Parathyroid adenoma (tissue), 2 donors: Measurements from ENCODE around the gene AACS.
"Not testable (repeated sequence)": the region's sequence is repeated elsewhere in the genome, so short reads cannot be mapped to it uniquely, and the experiment has no call there.

Source experiments
- H2AFZ ChIP-seq: fragments of 300-600 bp; sonication (generic); one replicate; pipeline ENCODE4 v1.7.0; 2017; ENCODE audit warnings: antibody characterized with exemption, mild to moderate bottlenecking
- H3K27ac ChIP-seq: fragments of 300-600 bp; sonication (generic); one replicate; pipeline ENCODE4 v1.7.0; 2017
- H3K27me3 ChIP-seq: fragments of 300-600 bp; sonication (generic); one replicate; pipeline ENCODE4 v1.7.0; 2017; ENCODE audit warnings: low read length; ENCODE audit not compliant: control insufficient read depth, insufficient read depth
- H3K36me3 ChIP-seq: fragments of 300-600 bp; sonication (generic); one replicate; pipeline ENCODE4 v1.7.0; 2017; ENCODE audit warnings: low read length; ENCODE audit not compliant: control insufficient read depth, insufficient read depth
- H3K4me1 ChIP-seq: fragments of 300-600 bp; sonication (generic); one replicate; pipeline ENCODE4 v1.7.0; 2017; ENCODE audit warnings: control low read depth
- H3K4me2 ChIP-seq: fragments of 300-600 bp; sonication (generic); one replicate; pipeline ENCODE4 v1.7.0; 2017; ENCODE audit warnings: low read length
- H3K4me3 ChIP-seq: fragments of 300-600 bp; sonication (generic); one replicate; pipeline ENCODE4 v1.7.0; 2017; ENCODE audit warnings: low read depth, low read length
- H3K79me2 ChIP-seq: fragments of 300-600 bp; sonication (generic); one replicate; pipeline ENCODE4 v1.7.0; 2017; ENCODE audit warnings: control low read depth
- H3K9ac ChIP-seq: fragments of 300-600 bp; sonication (generic); one replicate; pipeline ENCODE4 v1.7.0; 2017; ENCODE audit warnings: mild to moderate bottlenecking
- H3K9me3 ChIP-seq: fragments of 300-600 bp; sonication (generic); one replicate; pipeline ENCODE4 v1.7.0; 2017; ENCODE audit warnings: low read length; ENCODE audit not compliant: control insufficient read depth
- TF ChIP-seq, protein P1 (sequence below): fragments of 300-600 bp; sonication (generic); IDR thresholded peaks from one replicate; pipeline ENCODE4 v1.7.0; 2017; ENCODE audit warnings: antibody characterized with exemption, mild to moderate bottlenecking
- donor health status: primary hyperparathyroidism.

AACS gene

DNA sequence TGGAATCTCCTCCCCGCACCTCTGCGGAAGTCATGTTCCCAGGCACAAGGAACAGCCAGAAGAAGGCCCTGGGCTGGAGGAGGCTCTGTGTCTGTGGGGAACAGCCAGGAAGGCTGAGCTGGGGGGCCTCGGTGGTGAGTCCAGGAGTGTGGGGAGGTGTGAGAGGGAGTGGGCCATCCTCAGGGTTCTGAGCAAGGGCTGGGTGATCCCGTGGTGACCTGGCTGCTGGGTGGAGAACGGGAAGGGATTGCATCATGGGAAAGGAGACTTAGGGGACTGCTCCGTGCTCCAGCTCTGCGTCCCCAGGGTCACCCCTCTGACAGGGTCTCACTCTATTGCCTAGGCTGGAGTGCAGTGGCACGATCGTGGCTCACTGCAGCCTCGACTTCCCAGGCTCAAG is 13.8 kb downstream of the AACS start:
- no peak overlapping the region for H3K27ac ChIP-seq
- H3K4me1 ChIP-seq = peaks cover 2% of the 10 kb centered on the region
- H3K36me3 ChIP-seq = no peaks in the 10 kb centered on the region
- H3K4me2 ChIP-seq = no peak overlapping the region
- no peaks in the 10 kb centered on the region for H3K79me2 ChIP-seq
- H2AFZ ChIP-seq = no peak overlapping the region
- no peaks in the 10 kb centered on the region for H3K27me3 ChIP-seq
- no peak overlapping the region for H3K9ac ChIP-seq
- TF ChIP-seq, protein P1, sequence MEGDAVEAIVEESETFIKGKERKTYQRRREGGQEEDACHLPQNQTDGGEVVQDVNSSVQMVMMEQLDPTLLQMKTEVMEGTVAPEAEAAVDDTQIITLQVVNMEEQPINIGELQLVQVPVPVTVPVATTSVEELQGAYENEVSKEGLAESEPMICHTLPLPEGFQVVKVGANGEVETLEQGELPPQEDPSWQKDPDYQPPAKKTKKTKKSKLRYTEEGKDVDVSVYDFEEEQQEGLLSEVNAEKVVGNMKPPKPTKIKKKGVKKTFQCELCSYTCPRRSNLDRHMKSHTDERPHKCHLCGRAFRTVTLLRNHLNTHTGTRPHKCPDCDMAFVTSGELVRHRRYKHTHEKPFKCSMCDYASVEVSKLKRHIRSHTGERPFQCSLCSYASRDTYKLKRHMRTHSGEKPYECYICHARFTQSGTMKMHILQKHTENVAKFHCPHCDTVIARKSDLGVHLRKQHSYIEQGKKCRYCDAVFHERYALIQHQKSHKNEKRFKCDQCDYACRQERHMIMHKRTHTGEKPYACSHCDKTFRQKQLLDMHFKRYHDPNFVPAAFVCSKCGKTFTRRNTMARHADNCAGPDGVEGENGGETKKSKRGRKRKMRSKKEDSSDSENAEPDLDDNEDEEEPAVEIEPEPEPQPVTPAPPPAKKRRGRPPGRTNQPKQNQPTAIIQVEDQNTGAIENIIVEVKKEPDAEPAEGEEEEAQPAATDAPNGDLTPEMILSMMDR = no peak
- H3K4me3 ChIP-seq = no peak overlapping the region
- no peaks in the 10 kb centered on the region for H3K9me3 ChIP-seq

GRCh38 chr12:125079648-125080645 is 14.7 kb downstream of the AACS start:
- TF ChIP-seq, protein P1 = no peak
- H3K27ac ChIP-seq = no peak overlapping the region
- H3K4me1 ChIP-seq = peaks cover 2% of the 10 kb centered on the region
- H3K9me3 ChIP-seq = no peaks in the 10 kb centered on the region
- no peak overlapping the region for H2AFZ ChIP-seq
- no peaks in the 10 kb centered on the region for H3K79me2 ChIP-seq
- no peak overlapping the region for H3K9ac ChIP-seq
- no peak overlapping the region for H3K4me2 ChIP-seq
- no peaks in the 10 kb centered on the region for H3K36me3 ChIP-seq
- H3K27me3 ChIP-seq = no peaks in the 10 kb centered on the region
- H3K4me3 ChIP-seq = no peak overlapping the region

DNA sequence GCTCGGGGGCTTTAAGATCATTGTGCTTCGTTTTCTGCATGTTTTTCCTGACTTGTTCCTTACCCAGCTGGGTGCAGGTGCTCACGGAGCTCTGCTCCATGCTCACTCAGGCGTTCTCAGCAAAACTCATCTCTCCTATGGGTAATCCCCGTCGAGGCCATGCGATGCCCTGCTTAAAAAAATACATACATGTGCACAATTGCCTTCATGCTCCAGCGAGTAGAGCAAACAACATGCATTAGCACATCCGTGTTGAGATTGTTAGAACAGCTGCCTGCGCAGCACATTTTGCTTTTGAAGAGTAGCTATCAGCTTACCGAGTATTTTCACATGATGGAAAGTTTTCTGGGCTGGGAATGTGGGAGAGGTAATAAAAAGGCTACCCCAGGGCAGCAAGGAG is 16.2 kb downstream of the AACS start:
- Histone ChIP-seq H3K27ac (no peak overlapping the region), H3K9ac (no peak overlapping the region), H2AFZ (no peak overlapping the region), H3K36me3 (no peaks in the 10 kb centered on the region), H3K79me2 (no peaks in the 10 kb centered on the region), H3K9me3 (no peaks in the 10 kb centered on the region), H3K4me1 (peaks cover 2% of the 10 kb centered on the region), H3K27me3 (no peaks in the 10 kb centered on the region), H3K4me3 (no peak overlapping the region), H3K4me2 (no peak overlapping the region)
- TF ChIP-seq, protein P1 = no peak

GRCh38 chr12:125083072-125083471 is 17.8 kb downstream of the AACS start:
- Histone ChIP-seq H3K4me2 (no peak overlapping the region), H3K79me2 (no peaks in the 10 kb centered on the region), H3K9ac (no peak overlapping the region), H2AFZ (no peak overlapping the region), H3K4me1 (peaks cover 2% of the 10 kb centered on the region), H3K4me3 (no peak overlapping the region), H3K27ac (no peak overlapping the region), H3K36me3 (no peaks in the 10 kb centered on the region), H3K27me3 (no peaks in the 10 kb centered on the region), H3K9me3 (no peaks in the 10 kb centered on the region)
- TF ChIP-seq, protein P1 = no peak

DNA sequence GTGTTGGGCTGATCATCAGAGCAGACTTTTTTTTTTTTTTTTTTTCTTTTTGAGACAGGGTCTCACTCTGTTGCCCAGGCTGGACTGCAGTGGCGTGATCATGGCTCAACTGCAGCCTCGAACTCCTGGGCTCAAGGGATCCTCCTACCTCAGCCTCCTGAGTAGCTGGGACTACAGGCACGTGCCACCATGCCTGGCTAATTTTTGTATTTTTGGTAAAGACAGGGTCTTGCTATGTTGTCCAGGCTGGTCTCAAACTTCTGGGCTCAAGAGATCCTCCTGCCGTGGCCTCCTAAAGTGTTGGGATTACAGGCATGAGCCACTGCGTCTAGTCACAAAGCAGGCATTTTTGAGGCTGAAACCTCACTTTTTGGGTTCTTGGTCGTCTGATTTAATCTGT is 23.0 kb downstream of the AACS start:
- H3K9ac ChIP-seq, H3K4me1 ChIP-seq, H3K36me3 ChIP-seq, H3K27ac ChIP-seq, H3K4me3 ChIP-seq, H3K4me2 ChIP-seq, H3K27me3 ChIP-seq, H3K9me3 ChIP-seq, H2AFZ ChIP-seq: not testable (repeated sequence)
- H3K79me2 ChIP-seq = peaks cover 16% of the 10 kb centered on the region
